ENCODE measurements around the gene ENOX1. TPM values are rescaled to one million over a fixed set of nuclear protein-coding genes. Genes with fewer than 3 reads are reported as not detected.
"Not testable (repeated sequence)": the region's sequence is repeated elsewhere in the genome, so short reads cannot be mapped to it uniquely, and the experiment has no call there.

The ENOX1 gene
- 0.66 TPM for polyA plus RNA-seq (2013)

DNA sequence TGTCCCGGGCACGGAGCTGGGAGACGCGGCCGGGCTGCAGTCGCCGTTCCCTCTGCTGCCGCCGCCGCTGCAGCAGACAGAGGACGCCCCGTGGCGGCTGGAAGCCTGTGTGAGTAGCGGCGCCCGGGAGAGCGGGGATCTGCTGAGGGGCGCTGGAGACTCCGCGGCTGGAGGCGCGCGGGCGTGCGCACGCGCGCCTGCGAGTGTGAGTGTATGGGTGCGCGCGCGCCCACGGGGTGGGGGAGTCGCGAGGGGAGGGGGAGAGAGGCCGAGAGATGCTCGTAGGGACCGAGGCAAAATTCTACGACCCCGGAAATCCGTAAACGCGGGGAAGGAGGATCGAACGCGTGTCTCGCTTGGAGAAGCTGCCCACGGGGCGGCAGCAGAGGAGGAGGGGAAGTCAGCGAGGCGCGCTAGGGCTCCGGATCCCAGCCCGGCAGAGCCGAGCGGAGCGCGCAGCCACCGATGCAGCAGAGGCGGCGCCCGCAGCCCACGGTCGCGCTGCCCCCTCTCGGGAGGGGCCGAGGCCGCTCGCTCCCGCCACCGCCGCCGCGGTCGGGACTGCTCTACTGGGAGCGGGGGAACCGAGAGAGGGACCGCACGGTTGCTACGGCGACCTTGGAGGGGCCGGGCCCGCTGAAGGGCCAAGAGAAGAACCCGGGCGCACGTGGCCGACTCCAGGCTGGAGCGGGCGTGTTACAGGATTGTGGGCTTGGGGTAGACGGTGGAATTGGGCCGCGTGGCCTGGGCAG lies at the start of gene ENOX1:
ENOX1 (minus strand) TSS at position 207 of the 752 bp plus-strand sequence.
- peaks cover 0 to 22% (median 7%) of the 10 kb centered on the region in 5 experiments for H3K27me3 ChIP-seq (replicated peaks in 2 of 5; ENCODE audit: control insufficient read depth in 4 of 5, insufficient read depth in 5 of 5, low read length in 4 of 5)
- no peaks in the 10 kb centered on the region for H3K36me3 ChIP-seq (ENCODE audit: control insufficient read depth in 4 of 4, insufficient read depth in 4 of 4, low read length in 3 of 4)
- under 1% methylated on average over 78 of the region's 93 CpGs for WGBS (ENCODE audit: insufficient coverage)
- no peaks in the 10 kb centered on the region for H3K9me3 ChIP-seq (ENCODE audit: control extremely low read depth in 1 of 5, control insufficient read depth in 4 of 5, insufficient read depth in 2 of 5, low read depth in 1 of 5, low read length in 4 of 5)
- DNase-seq, result peak; percentile 53 to 77 (median 71)
- H3K4me3 ChIP-seq (ENCODE audit: control insufficient read depth in 1 of 7, extremely low read depth in 1 of 7, insufficient read depth in 4 of 7, low read depth in 2 of 7, low read length in 6 of 7), result peak within 1 kb of the TSS; percentile 46 to 78 (median 67)
- ChIA-PET POLR2A (no interaction called here), CTCF (interaction anchor here (1.1 to 6.6 kb wide), 4 partner anchors 17 to 556 kb away, joined by 3 to 38 read pairs (median 3); no protein-coding TSS in a partner anchor)
- H3K27ac ChIP-seq (ENCODE audit: insufficient read depth in 1 of 2, low read depth in 1 of 2, low read length in 2 of 2, poor library complexity in 1 of 2, severe bottlenecking in 2 of 2), result no peak within 1 kb of the TSS
- H3K4me1 ChIP-seq (ENCODE audit: control extremely low read depth in 1 of 4, control insufficient read depth in 4 of 4, insufficient read depth in 4 of 4, low read length in 3 of 4), result peaks cover 6 to 39% (median 26%) of the 10 kb centered on the region in 4 experiments

GRCh38 chr13:43835701-43836100 lies 48.9 kb upstream of the ENOX1 start:
- ChIA-PET CTCF (no interaction called here), POLR2A (interaction anchor here (0.5 kb wide), 1 partner anchor 622 kb away, joined by 5 read pairs; no protein-coding TSS in a partner anchor)
- no CpG with 5 or more reads among the region's 2 CpGs for WGBS (ENCODE audit: insufficient coverage)
- no peaks in the 10 kb centered on the region for H3K4me1 ChIP-seq (ENCODE audit: control extremely low read depth in 1 of 4, control insufficient read depth in 4 of 4, insufficient read depth in 4 of 4, low read length in 3 of 4)
- H3K9me3 ChIP-seq (ENCODE audit: control extremely low read depth in 1 of 5, control insufficient read depth in 4 of 5, insufficient read depth in 2 of 5, low read depth in 1 of 5, low read length in 4 of 5), result no peaks in the 10 kb centered on the region
- no peaks in the 10 kb centered on the region for H3K36me3 ChIP-seq (ENCODE audit: control insufficient read depth in 4 of 4, insufficient read depth in 4 of 4, low read length in 3 of 4)
- H3K27me3 ChIP-seq (replicated peaks in 2 of 5; ENCODE audit: control insufficient read depth in 4 of 5, insufficient read depth in 5 of 5, low read length in 4 of 5), result no peaks in the 10 kb centered on the region
- no peak overlapping the region for H3K27ac ChIP-seq (ENCODE audit: insufficient read depth in 1 of 2, low read depth in 1 of 2, low read length in 2 of 2, poor library complexity in 1 of 2, severe bottlenecking in 2 of 2)
- H3K4me3 ChIP-seq (ENCODE audit: control insufficient read depth in 1 of 7, extremely low read depth in 1 of 7, insufficient read depth in 4 of 7, low read depth in 2 of 7, low read length in 6 of 7), result no peak overlapping the region
- DNase-seq, result no peak

DNA sequence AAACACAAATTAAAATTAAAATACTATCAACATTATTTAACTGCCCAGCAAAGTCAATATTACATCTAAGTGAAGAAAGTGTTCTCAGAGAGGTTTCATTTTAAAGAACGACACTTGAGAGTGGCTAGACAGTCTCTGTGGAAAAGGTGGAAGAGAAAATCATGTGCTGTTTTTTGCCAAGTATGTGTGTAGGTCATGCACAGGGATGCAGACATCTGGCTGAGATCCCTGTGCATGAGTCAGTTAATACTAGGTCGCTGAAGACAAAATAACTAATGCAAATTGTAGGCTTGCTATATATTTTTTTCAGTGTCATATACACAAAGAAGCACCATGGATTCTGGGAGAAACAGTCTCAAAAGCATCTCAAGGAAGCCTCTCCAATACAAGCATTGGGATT lies 44.3 kb upstream of the ENOX1 start:
- no peaks in the 10 kb centered on the region for H3K27me3 ChIP-seq (replicated peaks in 2 of 5; ENCODE audit: control insufficient read depth in 4 of 5, insufficient read depth in 5 of 5, low read length in 4 of 5)
- ChIA-PET POLR2A (no interaction called here), CTCF (no interaction called here)
- H3K9me3 ChIP-seq (ENCODE audit: control extremely low read depth in 1 of 5, control insufficient read depth in 4 of 5, insufficient read depth in 2 of 5, low read depth in 1 of 5, low read length in 4 of 5), result no peaks in the 10 kb centered on the region
- H3K4me1 ChIP-seq (ENCODE audit: control extremely low read depth in 1 of 4, control insufficient read depth in 4 of 4, insufficient read depth in 4 of 4, low read length in 3 of 4), result no peaks in the 10 kb centered on the region
- no peaks in the 10 kb centered on the region for H3K36me3 ChIP-seq (ENCODE audit: control insufficient read depth in 4 of 4, insufficient read depth in 4 of 4, low read length in 3 of 4)
- WGBS (ENCODE audit: insufficient coverage), result 100% methylated on average over 1 of the region's 2 CpGs
- H3K27ac ChIP-seq (ENCODE audit: insufficient read depth in 1 of 2, low read depth in 1 of 2, low read length in 2 of 2, poor library complexity in 1 of 2, severe bottlenecking in 2 of 2), result no peak overlapping the region
- DNase-seq, result no peak
- H3K4me3 ChIP-seq (ENCODE audit: control insufficient read depth in 1 of 7, extremely low read depth in 1 of 7, insufficient read depth in 4 of 7, low read depth in 2 of 7, low read length in 6 of 7), result no peak overlapping the region

GRCh38 chr13:43830497-43830881 lies 43.7 kb upstream of the ENOX1 start:
- Histone ChIP-seq H3K9me3 (ENCODE audit: control extremely low read depth in 1 of 5, control insufficient read depth in 4 of 5, insufficient read depth in 2 of 5, low read depth in 1 of 5, low read length in 4 of 5) (no peaks in the 10 kb centered on the region), H3K36me3 (ENCODE audit: control insufficient read depth in 4 of 4, insufficient read depth in 4 of 4, low read length in 3 of 4) (no peaks in the 10 kb centered on the region), H3K4me3 (ENCODE audit: control insufficient read depth in 1 of 7, extremely low read depth in 1 of 7, insufficient read depth in 4 of 7, low read depth in 2 of 7, low read length in 6 of 7) (no peak overlapping the region), H3K4me1 (ENCODE audit: control extremely low read depth in 1 of 4, control insufficient read depth in 4 of 4, insufficient read depth in 4 of 4, low read length in 3 of 4) (no peaks in the 10 kb centered on the region), H3K27ac (ENCODE audit: insufficient read depth in 1 of 2, low read depth in 1 of 2, low read length in 2 of 2, poor library complexity in 1 of 2, severe bottlenecking in 2 of 2) (no peak overlapping the region), H3K27me3 (replicated peaks in 2 of 5; ENCODE audit: control insufficient read depth in 4 of 5, insufficient read depth in 5 of 5, low read length in 4 of 5) (no peaks in the 10 kb centered on the region)
- peak in 1 of 3 donors; percentile 22 for DNase-seq
- WGBS (ENCODE audit: insufficient coverage), result 98% methylated on average over 5 of the region's 5 CpGs
- ChIA-PET CTCF (no interaction called here), POLR2A (no interaction called here)

DNA sequence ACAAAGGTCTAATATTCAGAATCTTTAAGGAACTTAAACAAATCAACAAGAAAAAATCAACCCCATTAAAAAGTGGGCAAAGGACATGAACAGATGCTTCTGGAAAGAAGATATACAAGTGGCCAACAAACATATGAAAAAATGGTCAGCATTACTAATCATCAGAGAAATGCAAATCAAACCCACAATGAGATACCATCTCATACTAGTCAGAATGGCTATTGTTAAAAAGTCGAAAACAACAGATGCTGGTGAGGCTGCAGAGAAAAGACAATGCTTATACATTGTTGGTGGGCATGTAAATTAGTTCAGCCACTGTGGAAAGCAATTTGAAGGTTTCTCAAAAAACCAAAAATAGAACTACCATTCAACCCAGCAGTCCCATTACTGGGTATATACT lies 37.9 kb upstream of the ENOX1 start:
- DNase-seq; H3K27me3 ChIP-seq (replicated peaks in 2 of 5; ENCODE audit: control insufficient read depth in 4 of 5, insufficient read depth in 5 of 5, low read length in 4 of 5); POLR2A ChIA-PET; H3K9me3 ChIP-seq (ENCODE audit: control extremely low read depth in 1 of 5, control insufficient read depth in 4 of 5, insufficient read depth in 2 of 5, low read depth in 1 of 5, low read length in 4 of 5); H3K36me3 ChIP-seq (ENCODE audit: control insufficient read depth in 4 of 4, insufficient read depth in 4 of 4, low read length in 3 of 4); CTCF ChIA-PET; H3K4me1 ChIP-seq (ENCODE audit: control extremely low read depth in 1 of 4, control insufficient read depth in 4 of 4, insufficient read depth in 4 of 4, low read length in 3 of 4); H3K27ac ChIP-seq (ENCODE audit: insufficient read depth in 1 of 2, low read depth in 1 of 2, low read length in 2 of 2, poor library complexity in 1 of 2, severe bottlenecking in 2 of 2); H3K4me3 ChIP-seq (ENCODE audit: control insufficient read depth in 1 of 7, extremely low read depth in 1 of 7, insufficient read depth in 4 of 7, low read depth in 2 of 7, low read length in 6 of 7): not testable (repeated sequence)
- WGBS (ENCODE audit: insufficient coverage), result no CpG with 5 or more reads among the region's 1 CpG

GRCh38 chr13:43822969-43823368 lies 36.2 kb upstream of the ENOX1 start:
- WGBS (ENCODE audit: insufficient coverage), result 30% methylated on average over 1 of the region's 1 CpG
- peaks cover 0 to 6% (median 4%) of the 10 kb centered on the region in 5 experiments for H3K9me3 ChIP-seq (ENCODE audit: control extremely low read depth in 1 of 5, control insufficient read depth in 4 of 5, insufficient read depth in 2 of 5, low read depth in 1 of 5, low read length in 4 of 5)
- POLR2A ChIA-PET, result no interaction called here
- CTCF ChIA-PET, result no interaction called here
- H3K27me3 ChIP-seq (replicated peaks in 2 of 5; ENCODE audit: control insufficient read depth in 4 of 5, insufficient read depth in 5 of 5, low read length in 4 of 5), result no peaks in the 10 kb centered on the region
- H3K36me3 ChIP-seq (ENCODE audit: control insufficient read depth in 4 of 4, insufficient read depth in 4 of 4, low read length in 3 of 4), result no peaks in the 10 kb centered on the region
- H3K4me3 ChIP-seq (ENCODE audit: control insufficient read depth in 1 of 7, extremely low read depth in 1 of 7, insufficient read depth in 4 of 7, low read depth in 2 of 7, low read length in 6 of 7), result no peak overlapping the region
- no peaks in the 10 kb centered on the region for H3K4me1 ChIP-seq (ENCODE audit: control extremely low read depth in 1 of 4, control insufficient read depth in 4 of 4, insufficient read depth in 4 of 4, low read length in 3 of 4)
- no peak for DNase-seq
- H3K27ac ChIP-seq (ENCODE audit: insufficient read depth in 1 of 2, low read depth in 1 of 2, low read length in 2 of 2, poor library complexity in 1 of 2, severe bottlenecking in 2 of 2), result no peak overlapping the region

- no peak overlapping the region for H3K27ac ChIP-seq (ENCODE audit: insufficient read depth in 1 of 2, low read depth in 1 of 2, low read length in 2 of 2, poor library complexity in 1 of 2, severe bottlenecking in 2 of 2)
- CTCF ChIA-PET, result interaction anchor here (1.7 to 6.3 kb wide), 2 partner anchors 9 to 12 kb away, joined by 5 to 30 read pairs; no protein-coding TSS in a partner anchor
- no peak overlapping the region for H3K4me3 ChIP-seq (ENCODE audit: control insufficient read depth in 1 of 7, extremely low read depth in 1 of 7, insufficient read depth in 4 of 7, low read depth in 2 of 7, low read length in 6 of 7)
- no CpG with 5 or more reads among the region's 4 CpGs for WGBS (ENCODE audit: insufficient coverage)
- POLR2A ChIA-PET, result interaction anchor here (0.6 kb wide), 2 partner anchors 22 to 745 kb away, joined by 3 read pairs; no protein-coding TSS in a partner anchor
- no peaks in the 10 kb centered on the region for H3K4me1 ChIP-seq (ENCODE audit: control extremely low read depth in 1 of 4, control insufficient read depth in 4 of 4, insufficient read depth in 4 of 4, low read length in 3 of 4)
- peaks cover 0 to 4% (median 0%) of the 10 kb centered on the region in 5 experiments for H3K9me3 ChIP-seq (ENCODE audit: control extremely low read depth in 1 of 5, control insufficient read depth in 4 of 5, insufficient read depth in 2 of 5, low read depth in 1 of 5, low read length in 4 of 5)
- no peak for DNase-seq
- H3K27me3 ChIP-seq (replicated peaks in 2 of 5; ENCODE audit: control insufficient read depth in 4 of 5, insufficient read depth in 5 of 5, low read length in 4 of 5), result no peaks in the 10 kb centered on the region
- no peaks in the 10 kb centered on the region for H3K36me3 ChIP-seq (ENCODE audit: control insufficient read depth in 4 of 4, insufficient read depth in 4 of 4, low read length in 3 of 4)
Measured at GRCh38 chr13:43816401-43816889, 29.7 kb upstream of the ENOX1 start.
